ENCODE data around the gene FAM167B. TPM values are rescaled to one million over a fixed set of nuclear protein-coding genes. Genes with fewer than 3 reads are reported as not detected.
A peak's percentile ranks its signal among the peaks of the same experiment; 100 is the strongest.

Gene FAM167B
- total RNA-seq, 1 donor from 2014 or later: 2.1 TPM

DNA sequence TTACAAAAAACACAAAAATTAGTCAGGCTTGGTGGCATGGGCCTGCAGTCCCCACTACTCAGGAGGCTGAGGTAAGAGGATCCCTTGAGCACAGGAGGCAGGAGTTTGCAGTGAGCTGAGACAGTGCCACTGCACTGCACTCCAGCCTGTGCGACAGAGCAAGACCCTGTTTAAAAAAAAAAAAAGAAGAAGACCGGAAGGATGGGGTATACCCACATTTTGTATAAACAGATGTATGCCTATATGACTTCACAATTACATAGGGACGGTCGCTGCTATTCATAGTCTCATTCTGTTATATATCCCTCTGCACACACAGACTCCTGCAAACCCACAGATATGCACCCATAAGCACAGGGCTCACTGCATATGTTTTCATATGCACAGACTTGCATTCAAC lies 16.7 kb downstream of the FAM167B start:
- no peak for DNase-seq (ENCODE audit: extremely low spot score, unreplicated experiment)
- Mint-ChIP-seq H3K27me3 (no peaks in the 10 kb centered on the region), H3K27ac (no peak overlapping the region), H3K9me3 (no peaks in the 10 kb centered on the region), H3K36me3 (no peaks in the 10 kb centered on the region), H3K4me1 (ENCODE audit: unreplicated experiment) (no peaks in the 10 kb centered on the region), H3K4me3 (no peak overlapping the region)
- TF ChIP-seq CTCF (conservative IDR thresholded peaks at IDR 0.05): no peak

DNA sequence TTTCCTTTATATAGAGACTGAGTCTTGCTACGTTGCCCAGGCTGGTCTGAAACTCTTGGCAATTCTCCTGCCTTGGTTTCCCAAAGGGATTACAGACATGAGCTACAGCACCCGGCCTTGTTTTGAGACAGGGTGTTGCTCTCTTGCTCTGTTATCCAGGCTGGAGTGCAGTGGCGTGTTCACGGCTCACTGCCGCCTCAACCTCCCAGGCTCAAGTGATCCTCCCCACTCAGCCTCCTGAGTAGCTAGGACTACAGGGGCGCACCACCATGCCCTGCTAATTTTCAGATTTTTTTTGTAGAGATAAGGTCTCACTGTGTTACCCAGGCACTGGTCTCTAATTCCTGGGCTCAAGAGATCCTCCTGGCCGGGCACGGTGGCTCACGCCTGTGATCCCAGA lies 18.8 kb downstream of the FAM167B start:
- H3K4me1 Mint-ChIP-seq (ENCODE audit: unreplicated experiment): no peaks in the 10 kb centered on the region
- DNase-seq (ENCODE audit: extremely low spot score, unreplicated experiment): no peak
- no peaks in the 10 kb centered on the region for H3K27me3 Mint-ChIP-seq
- H3K27ac Mint-ChIP-seq: no peak overlapping the region
- H3K4me3 Mint-ChIP-seq: no peak overlapping the region
- no peaks in the 10 kb centered on the region for H3K9me3 Mint-ChIP-seq
- no peak for TF ChIP-seq CTCF (conservative IDR thresholded peaks at IDR 0.05)
- no peaks in the 10 kb centered on the region for H3K36me3 Mint-ChIP-seq

DNA sequence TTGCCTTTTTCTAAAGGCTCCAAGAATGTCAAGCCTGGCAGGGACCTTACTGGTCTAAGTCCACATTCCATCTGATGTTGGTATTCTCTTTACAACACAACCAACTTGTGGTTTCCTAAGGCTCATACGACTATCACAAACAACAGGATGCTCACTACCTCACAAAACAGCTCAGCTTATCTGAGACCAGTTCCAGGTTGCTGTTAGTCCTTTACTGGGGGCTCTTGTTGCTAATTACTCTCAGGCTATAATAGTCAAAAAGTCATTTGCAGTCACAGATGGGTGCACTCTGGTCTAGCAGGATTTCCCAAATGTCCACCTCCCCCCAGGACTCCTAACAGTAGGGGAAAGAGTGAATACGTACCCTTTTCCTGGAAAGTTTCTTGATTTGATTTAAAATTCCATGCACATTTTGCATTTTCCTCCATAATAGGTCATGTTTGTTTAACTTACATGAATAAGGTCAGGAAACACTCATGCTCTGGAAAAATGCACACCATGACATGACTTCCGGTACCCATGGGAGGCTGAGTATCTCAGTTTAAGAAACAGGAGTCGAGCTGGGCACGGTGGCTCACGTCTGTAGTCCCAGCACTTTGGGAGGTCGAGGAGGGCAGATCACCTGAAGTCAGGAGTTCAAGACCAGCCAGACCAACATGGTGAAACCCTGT lies 20.0 kb downstream of the FAM167B start:
- no peaks in the 10 kb centered on the region for H3K27me3 Mint-ChIP-seq
- H3K36me3 Mint-ChIP-seq: no peaks in the 10 kb centered on the region
- no peak for TF ChIP-seq CTCF (conservative IDR thresholded peaks at IDR 0.05)
- no peak overlapping the region for H3K4me3 Mint-ChIP-seq
- no peak overlapping the region for H3K27ac Mint-ChIP-seq
- H3K9me3 Mint-ChIP-seq: no peaks in the 10 kb centered on the region
- H3K4me1 Mint-ChIP-seq (ENCODE audit: unreplicated experiment): no peaks in the 10 kb centered on the region
- no peak for DNase-seq (ENCODE audit: extremely low spot score, unreplicated experiment)

- Mint-ChIP-seq H3K27ac (no peak overlapping the region), H3K4me3 (no peak overlapping the region), H3K9me3 (no peaks in the 10 kb centered on the region), H3K36me3 (no peaks in the 10 kb centered on the region), H3K27me3 (peaks cover 9% of the 10 kb centered on the region), H3K4me1 (ENCODE audit: unreplicated experiment) (peaks cover 18% of the 10 kb centered on the region)
- DNase-seq (ENCODE audit: extremely low spot score, unreplicated experiment): no peak
- no peak for TF ChIP-seq CTCF (conservative IDR thresholded peaks at IDR 0.05)
Observed at GRCh38 chr1:32269744-32270143, 22.7 kb downstream of the FAM167B start.

DNA sequence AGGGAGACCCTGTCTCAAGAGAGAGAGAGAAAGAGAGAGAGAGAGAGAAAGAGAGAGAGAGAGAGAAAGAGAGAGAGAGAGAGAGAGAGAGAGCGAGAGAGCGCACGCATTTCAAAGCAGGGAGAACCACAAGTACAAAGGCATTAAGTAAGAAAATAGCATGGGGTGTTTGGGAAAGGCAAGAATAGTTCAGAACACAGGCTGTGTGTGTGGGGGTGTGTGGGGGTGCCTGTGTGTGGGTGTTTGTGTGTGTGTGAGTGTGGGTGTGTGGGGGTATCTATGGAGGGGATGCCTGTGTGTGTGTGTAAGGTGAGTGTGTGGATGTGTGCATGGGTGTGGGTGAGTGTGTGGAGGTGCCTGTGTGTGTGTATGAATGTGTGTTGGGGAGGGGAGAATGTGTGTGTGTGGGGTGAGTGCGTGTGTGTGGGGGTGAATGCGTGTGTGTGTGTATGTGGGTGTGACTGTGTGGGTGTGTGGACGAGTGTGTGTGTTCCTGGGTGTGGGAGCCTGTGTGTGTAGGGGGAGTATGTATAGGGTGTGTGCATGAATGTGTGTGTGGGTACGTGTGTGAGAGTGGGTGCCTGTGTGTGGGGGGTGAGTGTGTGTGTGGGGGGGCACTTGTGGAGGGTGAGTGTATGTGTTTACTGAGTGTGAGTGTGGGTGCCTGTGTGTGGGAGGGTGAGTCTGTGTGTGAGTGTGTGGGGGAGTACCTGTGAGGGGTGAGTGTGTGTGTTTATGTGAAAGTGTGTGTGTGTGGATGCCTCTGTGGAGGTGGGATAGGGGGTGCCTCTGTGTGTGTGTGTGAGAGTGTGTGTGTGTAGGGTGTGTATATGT lies 25.8 kb downstream of the FAM167B start:
- Mint-ChIP-seq H3K4me3 (no peak overlapping the region), H3K27ac (peak overlapping the region; percentile 55), H3K36me3 (no peaks in the 10 kb centered on the region)

More for the DNA sequence above, 25.8 kb downstream of the FAM167B start:
- H3K9me3 Mint-ChIP-seq: no peaks in the 10 kb centered on the region
- peaks cover 13% of the 10 kb centered on the region for H3K27me3 Mint-ChIP-seq
- peaks cover 19% of the 10 kb centered on the region for H3K4me1 Mint-ChIP-seq (ENCODE audit: unreplicated experiment)
- no peak for DNase-seq (ENCODE audit: extremely low spot score, unreplicated experiment)
- TF ChIP-seq CTCF (conservative IDR thresholded peaks at IDR 0.05): no peak

Data from type B pancreatic cell (in vitro differentiated cells).